Panc1 (cell line): ENCODE results near the gene MAP4K4. TPM values are rescaled to one million over a fixed set of nuclear protein-coding genes. Genes with fewer than 3 reads are reported as not detected.
A peak's percentile ranks its signal among the peaks of the same experiment; 100 is the strongest.

Experiments
- ATAC-seq: fragments of 200-7000 bp; cut with Tn5 transposase; 2 replicates; pipeline ENCODE4 v1.9.1; 2020; ENCODE audit warnings: mild to moderate bottlenecking, moderate library complexity
- BruUV-seq: library from RNA; stranded (reverse); fragments of 400-500 nt; replicated peaks from 2 replicates; lab custom pipeline; 2021; lab: Mats Ljungman, UMichigan
- CTCF ChIA-PET: fragments of 300-600 bp; sonication (Branson Sonifier 250); formaldehyde crosslinking; loops from one replicate; lab custom pipeline; 2022; ENCODE audit warnings: antibody characterized with exemption; lab: Charles Lee
- POLR2A ChIA-PET: fragments of 300-600 bp; sonication (Branson Sonifier 250); formaldehyde crosslinking; loops from one replicate; lab custom pipeline; 2022; ENCODE audit warnings: antibody characterized with exemption; lab: Charles Lee
- DNase-seq: peaks from one replicate; pipeline ENCODE4 v3.0.0-alpha.2; 2010; ENCODE audit warnings: low read depth, low spot score
- H3K27ac ChIP-seq: 2 replicates; pipeline ENCODE4 v1.5.1; 2011; ENCODE audit warnings: mild to moderate bottlenecking, low read length, inconsistent platforms
- H3K27me3 ChIP-seq: fragments of 200-500 bp; sonication (Bioruptor generic); 2 replicates; pipeline ENCODE4 v1.6.0; 2014; ENCODE audit warnings: low read length, inconsistent platforms; ENCODE audit not compliant: control insufficient read depth, insufficient read depth
- H3K36me3 ChIP-seq: fragments of 200-500 bp; sonication (Bioruptor generic); 2 replicates; pipeline ENCODE4 v1.5.1; 2014; ENCODE audit warnings: inconsistent platforms, mild to moderate bottlenecking, low read length, moderate library complexity; ENCODE audit not compliant: control insufficient read depth, insufficient read depth
- H3K4me1 ChIP-seq: 2 replicates; pipeline ENCODE4 v1.5.1; 2011; ENCODE audit warnings: inconsistent platforms, mild to moderate bottlenecking, low read length, moderate library complexity; ENCODE audit not compliant: control insufficient read depth, insufficient read depth
- H3K4me3 ChIP-seq, 2 experiments: 2 replicates each; pipeline ENCODE4 v1.5.1; 2011 to 2012; ENCODE audit warnings: low read depth in 2 of 2, low read length in 2 of 2, mild to moderate bottlenecking in 2 of 2, inconsistent platforms in 1 of 2, moderate library complexity in 1 of 2
- H3K9me3 ChIP-seq: fragments of 200-500 bp; sonication (Bioruptor generic); 2 replicates; pipeline ENCODE4 v1.5.1; 2014; ENCODE audit warnings: low read depth, mild to moderate bottlenecking, inconsistent platforms, low read length, moderate library complexity; ENCODE audit not compliant: control insufficient read depth, insufficient read depth
- POLR2AphosphoS5 ChIP-seq: IDR thresholded peaks from 2 replicates; pipeline ENCODE4 v1.6.1; 2012; ENCODE audit warnings: mild to moderate bottlenecking, low read depth, low read length, moderate library complexity
- SIN3A ChIP-seq: IDR thresholded peaks from 2 replicates; pipeline ENCODE4 v1.6.1; 2012; ENCODE audit warnings: low read depth, mild to moderate bottlenecking, low read length, moderate library complexity, borderline replicate concordance; ENCODE audit not compliant: insufficient read depth
- TCF7L2 ChIP-seq: IDR thresholded peaks from 2 replicates; pipeline ENCODE4 v1.6.1; 2011; ENCODE audit warnings: mild to moderate bottlenecking, low read depth, low read length, inconsistent platforms
- in situ Hi-C: cut with HindIII; loops from 2 replicates; pipeline ENCODE4 v1.10.0; 2016; ENCODE audit warnings: low sequenced_read_pairs, low pct_unique_long_range_greater_than_20kb
- intact Hi-C: fragments of 100-400 bp; cut with micrococcal nuclease; formaldehyde crosslinking; loops from one replicate; pipeline ENCODE4 v1.10.0; 2022; ENCODE audit not compliant: unreplicated experiment
- total RNA-seq: library from RNA; stranded (reverse); gene quantifications from one replicate; pipeline ENCODE4 v1.2.1, GENCODE V29; 2021; ENCODE audit not compliant: unreplicated experiment
- TF ChIP-seq, protein P1 (sequence below), 2 experiments: IDR thresholded peaks; 2 replicates each; pipeline ENCODE4 v1.6.1; 2011 to 2012; ENCODE audit warnings: low read depth in 2 of 2, control low read depth in 1 of 2, low read length in 1 of 2, mild to moderate bottlenecking in 1 of 2, moderate library complexity in 1 of 2; ENCODE audit not compliant: insufficient read depth in 1 of 2
- TF ChIP-seq, protein P2 (sequence below): fragments of 450-650 bp; IDR thresholded peaks from 2 replicates; pipeline ENCODE4 v1.5.1; 2017; ENCODE audit warnings: mild to moderate bottlenecking

MAP4K4 gene
- total RNA-seq, 1 experiment from 2014 or later, result 68.5 TPM

DNA sequence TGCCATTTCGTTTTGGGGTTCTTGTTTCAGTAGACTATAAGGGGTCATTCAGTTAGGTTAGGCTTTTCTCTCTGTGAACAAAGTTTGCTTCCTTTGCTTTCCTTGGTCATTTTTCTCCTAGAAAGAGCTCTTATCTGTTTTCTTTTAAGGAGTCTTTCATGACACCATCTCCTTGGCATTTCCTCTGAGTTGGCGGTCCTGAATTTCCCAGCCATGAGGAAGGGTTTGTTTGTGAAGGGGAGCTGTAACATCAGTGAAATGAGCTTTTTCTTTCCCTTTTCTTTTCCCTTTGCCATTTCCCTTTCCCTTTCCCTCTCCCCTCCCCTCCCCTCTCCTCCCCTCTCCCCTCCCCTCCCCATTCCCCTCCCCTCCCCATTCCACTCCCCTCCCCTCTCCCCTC lies 61.7 kb downstream of the MAP4K4 start:
- DNase-seq (no peak), ATAC-seq (peak; percentile 63)
- Histone ChIP-seq H3K4me1 (peaks cover 52% of the 10 kb centered on the region), H3K27me3 (no peaks in the 10 kb centered on the region), H3K27ac (peak overlapping the region; percentile 64), H3K4me3 (peak overlapping the region; percentile 7 to 38; a peak in 3 of 4 replicates), H3K36me3 (no peaks in the 10 kb centered on the region), H3K9me3 (no peaks in the 10 kb centered on the region)
- in situ Hi-C loops (no loop called here), intact Hi-C loops (no loop called here)
- TF ChIP-seq SIN3A (no peak), TCF7L2 (no peak), POLR2AphosphoS5 (no peak)
- TF ChIP-seq, protein P1, sequence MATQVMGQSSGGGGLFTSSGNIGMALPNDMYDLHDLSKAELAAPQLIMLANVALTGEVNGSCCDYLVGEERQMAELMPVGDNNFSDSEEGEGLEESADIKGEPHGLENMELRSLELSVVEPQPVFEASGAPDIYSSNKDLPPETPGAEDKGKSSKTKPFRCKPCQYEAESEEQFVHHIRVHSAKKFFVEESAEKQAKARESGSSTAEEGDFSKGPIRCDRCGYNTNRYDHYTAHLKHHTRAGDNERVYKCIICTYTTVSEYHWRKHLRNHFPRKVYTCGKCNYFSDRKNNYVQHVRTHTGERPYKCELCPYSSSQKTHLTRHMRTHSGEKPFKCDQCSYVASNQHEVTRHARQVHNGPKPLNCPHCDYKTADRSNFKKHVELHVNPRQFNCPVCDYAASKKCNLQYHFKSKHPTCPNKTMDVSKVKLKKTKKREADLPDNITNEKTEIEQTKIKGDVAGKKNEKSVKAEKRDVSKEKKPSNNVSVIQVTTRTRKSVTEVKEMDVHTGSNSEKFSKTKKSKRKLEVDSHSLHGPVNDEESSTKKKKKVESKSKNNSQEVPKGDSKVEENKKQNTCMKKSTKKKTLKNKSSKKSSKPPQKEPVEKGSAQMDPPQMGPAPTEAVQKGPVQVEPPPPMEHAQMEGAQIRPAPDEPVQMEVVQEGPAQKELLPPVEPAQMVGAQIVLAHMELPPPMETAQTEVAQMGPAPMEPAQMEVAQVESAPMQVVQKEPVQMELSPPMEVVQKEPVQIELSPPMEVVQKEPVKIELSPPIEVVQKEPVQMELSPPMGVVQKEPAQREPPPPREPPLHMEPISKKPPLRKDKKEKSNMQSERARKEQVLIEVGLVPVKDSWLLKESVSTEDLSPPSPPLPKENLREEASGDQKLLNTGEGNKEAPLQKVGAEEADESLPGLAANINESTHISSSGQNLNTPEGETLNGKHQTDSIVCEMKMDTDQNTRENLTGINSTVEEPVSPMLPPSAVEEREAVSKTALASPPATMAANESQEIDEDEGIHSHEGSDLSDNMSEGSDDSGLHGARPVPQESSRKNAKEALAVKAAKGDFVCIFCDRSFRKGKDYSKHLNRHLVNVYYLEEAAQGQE (IDR thresholded peaks at IDR 0.05; ENCODE audit: insufficient read depth in 1 of 2, low read depth in 2 of 2, low read length in 1 of 2), result no peak
- TF ChIP-seq, protein P2, sequence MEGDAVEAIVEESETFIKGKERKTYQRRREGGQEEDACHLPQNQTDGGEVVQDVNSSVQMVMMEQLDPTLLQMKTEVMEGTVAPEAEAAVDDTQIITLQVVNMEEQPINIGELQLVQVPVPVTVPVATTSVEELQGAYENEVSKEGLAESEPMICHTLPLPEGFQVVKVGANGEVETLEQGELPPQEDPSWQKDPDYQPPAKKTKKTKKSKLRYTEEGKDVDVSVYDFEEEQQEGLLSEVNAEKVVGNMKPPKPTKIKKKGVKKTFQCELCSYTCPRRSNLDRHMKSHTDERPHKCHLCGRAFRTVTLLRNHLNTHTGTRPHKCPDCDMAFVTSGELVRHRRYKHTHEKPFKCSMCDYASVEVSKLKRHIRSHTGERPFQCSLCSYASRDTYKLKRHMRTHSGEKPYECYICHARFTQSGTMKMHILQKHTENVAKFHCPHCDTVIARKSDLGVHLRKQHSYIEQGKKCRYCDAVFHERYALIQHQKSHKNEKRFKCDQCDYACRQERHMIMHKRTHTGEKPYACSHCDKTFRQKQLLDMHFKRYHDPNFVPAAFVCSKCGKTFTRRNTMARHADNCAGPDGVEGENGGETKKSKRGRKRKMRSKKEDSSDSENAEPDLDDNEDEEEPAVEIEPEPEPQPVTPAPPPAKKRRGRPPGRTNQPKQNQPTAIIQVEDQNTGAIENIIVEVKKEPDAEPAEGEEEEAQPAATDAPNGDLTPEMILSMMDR, result no peak
- ChIA-PET POLR2A (interaction anchor here (0.6 to 0.8 kb wide), 5 partner anchors 62 to 650 kb away, joined by 3 to 11 read pairs (median 4); partner anchors contain the start of gene MAP4K4), CTCF (no interaction called here)
- no TSS peak for BruUV-seq

DNA sequence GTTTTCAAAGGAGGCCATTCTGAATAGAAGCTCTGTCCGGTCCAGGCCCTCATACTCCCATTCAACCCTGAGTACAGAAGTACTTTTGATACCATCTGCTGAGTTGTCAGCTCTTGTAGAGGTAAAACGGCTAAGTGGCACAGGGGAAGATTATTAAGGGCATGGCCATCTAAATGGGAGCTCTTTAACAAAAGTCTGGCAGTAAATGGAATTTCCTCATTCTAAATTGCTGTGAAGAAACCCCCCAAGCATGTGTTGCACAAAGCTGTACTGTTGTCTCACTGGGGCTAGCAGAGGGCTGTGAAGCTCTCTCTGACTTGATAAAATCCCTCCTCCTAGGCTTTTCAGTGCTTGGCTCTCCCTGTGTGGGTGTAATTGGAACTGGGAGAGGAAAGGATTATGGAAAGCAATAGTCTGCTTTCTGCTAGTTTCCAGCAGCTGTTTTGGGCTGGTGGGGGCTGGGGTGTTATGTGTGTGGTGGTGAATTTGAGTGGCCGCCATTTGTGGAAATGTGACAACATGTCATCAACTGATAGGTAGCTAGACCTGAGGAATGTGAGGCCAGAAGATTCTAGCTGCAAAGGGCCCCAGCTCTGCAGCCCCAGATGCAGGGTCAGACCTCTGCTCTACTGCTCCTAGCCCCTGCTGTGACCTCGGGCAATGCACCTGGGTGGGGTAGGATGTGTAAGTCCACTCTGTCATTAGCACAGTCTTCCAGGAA lies 65.1 kb downstream of the MAP4K4 start:
- Histone ChIP-seq H3K4me1 (peaks cover 49% of the 10 kb centered on the region), H3K9me3 (no peaks in the 10 kb centered on the region), H3K27me3 (no peaks in the 10 kb centered on the region), H3K27ac (peak overlapping the region; percentile 48), H3K36me3 (no peaks in the 10 kb centered on the region), H3K4me3 (no peak overlapping the region)
- TF ChIP-seq, protein P2, result no peak
- TF ChIP-seq POLR2AphosphoS5, result no peak
- TF ChIP-seq SIN3A, result no peak
- TF ChIP-seq TCF7L2, result no peak
- TF ChIP-seq, protein P1 (IDR thresholded peaks at IDR 0.05; ENCODE audit: insufficient read depth in 1 of 2, low read depth in 2 of 2, low read length in 1 of 2), result no peak
- no TSS peak for BruUV-seq
- ChIA-PET CTCF (no interaction called here), POLR2A (no interaction called here)
- intact Hi-C loops (no loop called here), in situ Hi-C loops (no loop called here)
- peak; percentile 28; the same call in 1 of the 2 replicates for ATAC-seq
- DNase-seq, result no peak
